ENCODE results near the gene ABCD3. TPM values are rescaled to one million over a fixed set of nuclear protein-coding genes. Genes with fewer than 3 reads are reported as not detected.
A peak's percentile ranks its signal among the peaks of the same experiment; 100 is the strongest.

Gene ABCD3
- total and polyA plus RNA-seq, 2 of the 4 experiments (the other 2 are of a cell fraction), result 13.6 to 32.6 TPM

DNA sequence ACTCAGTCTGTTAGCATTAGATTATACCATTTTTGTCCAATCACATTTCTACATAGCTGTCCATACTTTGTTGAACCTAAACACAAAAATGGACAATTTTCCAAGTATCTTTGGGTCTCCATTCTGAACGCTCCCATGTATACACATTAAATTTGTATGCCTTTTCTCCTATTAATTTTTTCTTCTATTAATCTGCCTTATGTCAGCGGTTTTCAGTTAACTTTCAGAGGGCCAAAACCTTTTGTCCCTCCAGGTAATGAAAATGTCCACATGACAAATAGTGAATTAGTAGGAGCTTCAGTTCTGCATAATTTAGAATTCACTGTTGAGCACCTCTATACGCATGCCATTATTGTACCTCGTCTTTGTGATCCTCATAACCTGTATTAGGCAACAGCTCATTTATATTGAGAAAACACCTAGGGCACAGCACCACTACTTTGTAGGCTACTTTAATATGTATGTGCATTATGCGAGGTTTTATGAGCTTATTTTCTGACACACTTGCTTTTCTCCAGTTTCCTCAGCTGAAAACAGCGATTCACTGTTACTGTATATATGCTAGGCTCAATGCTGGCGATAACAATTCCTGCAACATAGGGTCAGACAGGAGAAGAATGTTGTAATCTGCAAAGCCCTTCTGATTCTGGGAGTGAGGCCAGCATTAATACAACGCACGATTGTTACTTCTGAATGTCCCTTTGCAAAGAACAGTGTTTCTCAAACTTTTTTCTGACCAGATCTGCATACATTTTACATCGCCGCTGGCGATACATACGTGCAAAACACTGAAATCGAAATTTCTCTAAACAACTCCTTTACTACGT, 1.1 kb upstream of the ABCD3 start:
- peak overlapping the region; percentile 85; the same call in 1 of the 2 replicates for H3K4ac ChIP-seq (ENCODE audit: low read depth, low read length)
- peaks cover 6% of the 10 kb centered on the region for H3K4me1 ChIP-seq (ENCODE audit: control insufficient read depth, insufficient read depth, low read length)
- peak overlapping the region; percentile 90 for H3K23ac ChIP-seq (ENCODE audit: low read depth, low read length)
- peak overlapping the region; percentile 93 for H2AFZ ChIP-seq (replicated peaks; ENCODE audit: low read length, poor library complexity)
- peak overlapping the region; percentile 59 for H3K4me3 ChIP-seq (ENCODE audit: insufficient read depth, low read depth, low read length)
- H3K27me3 ChIP-seq (ENCODE audit: control insufficient read depth, insufficient read depth, low read length), result no peaks in the 10 kb centered on the region
- H3K56ac ChIP-seq (ENCODE audit: extremely low read depth, insufficient read depth, low read length), result peak overlapping the region; percentile 97
- H2AK5ac ChIP-seq (ENCODE audit: low read depth, low read length), result no peak overlapping the region
- dilution Hi-C loops (cut with HindIII; ENCODE audit: low sequenced_read_pairs, unreplicated experiment) (no loop called here), intact Hi-C loops (cut with micrococcal nuclease) (no loop called here), in situ Hi-C loops (cut with MboI; ENCODE audit: low sequenced_read_pairs) (no loop called here)
- DNase-seq, result peak; percentile 89
- peak overlapping the region; percentile 84 for H3K18ac ChIP-seq (ENCODE audit: low read depth, low read length)
- H4K5ac ChIP-seq (ENCODE audit: low read depth, low read length), result peak overlapping the region; percentile 61
- H2BK20ac ChIP-seq (ENCODE audit: low read depth, low read length), result peak overlapping the region; percentile 79
- H3K9me3 ChIP-seq (ENCODE audit: control insufficient read depth, insufficient read depth, low read length), result no peaks in the 10 kb centered on the region
- ChIA-PET POLR2A (ENCODE audit: unreplicated experiment) (interaction anchor here (0.5 kb wide), 1 partner anchor 618 kb away, joined by 3 read pairs; no protein-coding TSS in a partner anchor), CTCF (interaction anchor here (0.6 to 1.2 kb wide), 4 partner anchors 13 to 243 kb away, joined by 3 to 4 read pairs (median 3); no protein-coding TSS in a partner anchor)
- H4K20me1 ChIP-seq (ENCODE audit: insufficient read depth, low read length), result peaks cover 20% of the 10 kb centered on the region; the same call in 1 of the 2 replicates
- no TSS peak for BruUV-seq (replicated peaks)
- peak overlapping the region; percentile 95 for H3K14ac ChIP-seq (replicated peaks; ENCODE audit: low read depth, low read length)
- H2BK5ac ChIP-seq (ENCODE audit: low read depth, low read length, poor library complexity, severe bottlenecking), result peak overlapping the region; percentile 89
- peaks cover 7% of the 10 kb centered on the region; the same call in 1 of the 2 replicates for H3K9me1 ChIP-seq (ENCODE audit: insufficient read depth, low read length)
- TF ChIP-seq SMC3 (IDR thresholded peaks at IDR 0.05; ENCODE audit: low read depth, low read length), result no peak
- peak; percentile 77 for TF ChIP-seq CEBPB (IDR thresholded peaks at IDR 0.05; ENCODE audit: low read depth, low read length)
- peak; percentile 72 for TF ChIP-seq MAFK (IDR thresholded peaks at IDR 0.05; ENCODE audit: low read depth, low read length)
- peak; percentile 21 for ATAC-seq (ENCODE audit: low read depth)
- peak overlapping the region; percentile 75; the same call in 1 of the 2 replicates for H3K27ac ChIP-seq (ENCODE audit: insufficient read depth, low read length)
- H3K4me2 ChIP-seq (ENCODE audit: low read depth, low read length), result peak overlapping the region; percentile 77
- 0% methylated on average over 4 of the region's 15 CpGs; no CpG with 5 or more reads in 1 of the 2 experiments for WGBS, 2 experiments (ENCODE audit: extremely low coverage in 2 of 2, insufficient read length in 1 of 2)
- peak overlapping the region; percentile 45; the same call in 2 of the 3 replicates for H2BK15ac ChIP-seq (ENCODE audit: low read depth, low read length)
- peak overlapping the region; percentile 84 for H3K9ac ChIP-seq (ENCODE audit: low read depth, low read length)
- H3K36me3 ChIP-seq (ENCODE audit: control insufficient read depth, insufficient read depth, low read length), result no peaks in the 10 kb centered on the region
- H2BK120ac ChIP-seq (ENCODE audit: low read depth, low read length), result peak overlapping the region; percentile 84
- peak overlapping the region; percentile 16 to 55; a peak in 3 of 4 replicates for H4K8ac ChIP-seq (ENCODE audit: low read depth in 2 of 2, low read length in 2 of 2)
- no peak overlapping the region for H2AK9ac ChIP-seq (replicated peaks; ENCODE audit: low read depth, low read length, poor library complexity)
- no peak overlapping the region for H4K91ac ChIP-seq (ENCODE audit: insufficient read depth, low read depth, low read length)
- peaks cover 12 to 27% of the 10 kb centered on the region in 2 experiments for H3K79me1 ChIP-seq (ENCODE audit: low read depth in 1 of 2, low read length in 2 of 2)
